T-helper 1 cell treated with Interleukin-12 subunit alpha and Interleukin-12 subunit beta and Interleukin-4 antibody, amounts not matched to agents 30 ng/mL and 1 ng/mL, for 36 hours (primary cell): ENCODE measurements around the gene A4GNT. TPM values are rescaled to one million over a fixed set of nuclear protein-coding genes. Genes with fewer than 3 reads are reported as not detected.
"Not testable (repeated sequence)": the region's sequence is repeated elsewhere in the genome, so short reads cannot be mapped to it uniquely, and the experiment has no call there.

Experiments
- intact Hi-C: fragments of 100-400 bp; cut with micrococcal nuclease; formaldehyde crosslinking; loops from one replicate; pipeline ENCODE4 v1.15.1; 2024
- total RNA-seq: library from RNA; stranded (reverse); gene quantifications from 2 replicates; pipeline ENCODE4 v1.2.3, GENCODE V29; 2022

The A4GNT gene
- total RNA-seq, 1 donor from 2014 or later, result not detected

GRCh38 chr3:138119423-138119766, 12.8 kb downstream of the A4GNT start:
- intact Hi-C loops, result loop anchor here (1.0 to 10.0 kb wide), 3 partner anchors 37 to 145 kb away; no protein-coding TSS in a partner anchor

DNA sequence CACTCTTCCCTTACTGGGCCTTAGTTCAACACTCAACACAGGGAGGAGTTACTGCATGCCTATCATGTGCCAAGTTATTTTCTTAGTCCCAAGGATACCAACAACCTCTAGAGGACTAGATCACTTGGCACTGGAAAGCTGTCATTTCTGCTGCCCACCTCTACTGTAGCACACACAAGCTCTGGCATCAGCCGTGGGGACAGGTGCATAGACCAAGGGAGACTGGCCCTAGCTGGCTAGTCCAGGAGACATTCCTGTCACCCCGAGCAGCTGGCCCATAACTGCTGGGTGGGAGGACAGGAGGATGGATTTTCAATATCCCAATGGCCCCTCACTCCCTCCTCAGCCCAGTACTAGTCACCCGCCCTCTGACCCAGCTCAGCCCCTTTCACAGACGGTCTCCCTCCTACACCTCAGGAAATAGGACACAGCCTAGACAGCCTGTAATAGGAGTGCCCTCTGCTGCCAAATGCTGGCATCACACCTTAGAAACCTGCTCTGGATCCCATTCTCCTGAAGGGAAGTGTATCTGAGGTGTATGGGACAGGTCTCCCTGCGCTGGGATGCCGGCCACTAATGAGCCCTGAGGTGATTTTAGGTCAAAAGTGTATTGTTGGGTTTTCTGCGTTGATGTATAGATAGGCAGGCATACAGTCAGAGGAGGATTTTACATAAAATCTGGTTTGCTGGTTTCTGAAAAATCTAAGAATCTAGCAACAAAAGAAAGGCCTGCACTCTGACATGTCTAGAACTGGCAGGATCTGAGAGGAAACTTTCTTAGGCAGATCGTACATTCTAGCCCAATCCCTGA, 13.4 kb downstream of the A4GNT start:
- intact Hi-C loops, result loop anchor here (1.0 to 10.0 kb wide), 3 partner anchors 37 to 144 kb away; no protein-coding TSS in a partner anchor

DNA sequence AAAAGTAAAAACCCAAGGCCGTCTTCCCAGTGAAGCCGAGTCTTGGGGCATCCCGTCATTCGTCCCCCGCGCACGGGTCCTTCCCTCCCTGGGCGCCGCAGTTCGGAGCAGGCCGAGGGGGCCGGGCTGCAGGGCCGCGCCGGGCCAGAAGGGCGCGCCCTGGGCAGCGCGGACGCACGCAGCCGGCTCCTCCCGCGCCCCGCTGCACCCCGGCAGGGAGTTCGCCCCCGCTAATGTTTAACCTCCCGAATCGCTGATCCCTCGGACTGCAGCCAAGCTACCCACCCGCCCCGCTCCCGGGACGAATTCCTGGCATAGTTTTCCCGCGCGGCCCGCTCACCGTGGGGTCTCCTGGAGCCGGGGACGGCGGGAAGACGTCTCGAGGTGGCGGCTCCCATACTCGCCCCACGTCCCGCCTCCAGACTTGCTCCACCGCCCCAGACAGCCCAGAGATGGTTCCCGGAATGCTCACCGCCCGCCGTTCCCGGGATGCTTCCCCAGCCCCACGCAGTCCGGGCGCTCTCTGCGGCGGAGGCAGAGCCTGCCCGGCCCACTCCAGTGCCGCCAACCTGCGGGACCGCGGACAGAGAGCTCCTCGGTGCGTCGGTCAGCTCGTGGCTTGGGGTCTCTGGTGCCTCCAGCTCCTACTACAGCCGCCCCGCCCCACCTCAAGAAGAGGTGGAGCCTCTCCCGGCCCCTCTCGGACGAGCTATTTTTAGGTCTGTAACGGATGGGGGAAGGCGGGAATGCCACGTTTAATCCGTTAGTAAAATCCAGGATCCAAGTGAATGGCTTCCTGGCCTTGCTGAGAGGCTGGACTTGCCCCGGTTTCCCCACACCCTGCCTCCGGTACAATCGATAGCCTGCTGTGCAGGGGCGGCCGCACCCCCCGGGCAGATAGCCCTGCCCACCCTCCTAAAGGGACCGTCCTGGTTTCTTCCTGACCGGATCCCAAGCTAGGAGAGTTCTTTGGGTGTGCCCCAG, 16.9 kb downstream of the A4GNT start, which contains the start of gene DZIP1L:
TSS of gene DZIP1L (minus strand) at position 621 of the 984 bp plus-strand sequence. CDS start 11,637 bp downstream, outside the sequence.
- intact Hi-C loops, result loop anchor here (5.0 to 10.0 kb wide), 2 partner anchors 33 to 140 kb away; no protein-coding TSS in a partner anchor

DNA sequence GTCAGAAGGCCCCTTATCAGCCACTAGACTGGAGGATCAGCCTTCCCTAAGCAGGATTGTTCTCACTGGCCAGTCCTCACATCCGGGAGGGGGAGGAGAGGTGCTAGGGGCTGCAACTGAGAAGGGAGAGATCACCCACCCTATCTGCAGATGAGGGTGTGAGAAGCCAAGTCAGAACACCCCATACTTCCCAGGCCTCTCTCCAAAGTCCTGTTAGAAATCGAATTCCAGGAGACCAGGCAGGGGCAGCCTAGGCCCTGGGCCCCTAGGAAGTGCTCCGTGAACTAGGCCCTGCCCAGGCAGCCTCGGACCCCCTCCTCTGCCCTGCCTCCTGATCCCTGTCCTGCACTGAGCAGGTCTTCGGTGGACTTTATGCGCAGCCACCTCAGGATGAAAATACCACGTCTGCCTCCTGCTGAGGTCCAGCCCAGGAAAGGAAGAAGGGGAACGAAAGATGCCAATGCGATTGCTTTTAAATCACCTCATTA, 17.7 kb downstream of the A4GNT start:
- intact Hi-C loops, result loop anchor here (10.0 kb wide), 1 partner anchor 140 kb away; no protein-coding TSS in a partner anchor

GRCh38 chr3:138113326-138113725, 18.9 kb downstream of the A4GNT start:
- intact Hi-C loops, result loop anchor here (10.0 kb wide), 1 partner anchor 139 kb away; no protein-coding TSS in a partner anchor

DNA sequence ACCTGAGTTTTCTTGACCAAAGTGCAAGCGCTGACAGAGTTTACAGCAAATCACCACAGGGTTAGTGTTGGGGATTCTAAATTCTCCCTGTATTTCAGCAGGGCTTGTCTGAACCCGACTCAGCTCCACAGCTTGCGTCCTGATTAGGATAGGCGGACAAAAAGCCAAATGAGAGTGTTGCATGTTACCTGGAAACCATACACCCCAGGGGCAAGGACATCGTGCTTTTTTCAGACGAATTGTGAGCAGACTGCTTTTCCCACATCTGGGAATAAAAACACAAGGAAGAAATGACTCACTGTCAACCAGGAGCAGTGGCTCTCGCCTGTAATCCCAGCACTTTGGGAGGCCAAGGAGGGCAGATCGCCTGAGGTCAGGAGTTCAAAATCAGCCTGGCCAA, 19.8 kb downstream of the A4GNT start:
- intact Hi-C loops, result loop anchor here (10.0 kb wide), 1 partner anchor 138 kb away; no protein-coding TSS in a partner anchor

GRCh38 chr3:138105598-138105997, 26.6 kb downstream of the A4GNT start:
- intact Hi-C loops, result no loop called here

- intact Hi-C loops, result no loop called here
Measured at GRCh38 chr3:138103466-138103865, 28.7 kb downstream of the A4GNT start.

- intact Hi-C loops, result not testable (repeated sequence)
Measured at GRCh38 chr3:138101351-138101940, 30.7 kb downstream of the A4GNT start.

DNA sequence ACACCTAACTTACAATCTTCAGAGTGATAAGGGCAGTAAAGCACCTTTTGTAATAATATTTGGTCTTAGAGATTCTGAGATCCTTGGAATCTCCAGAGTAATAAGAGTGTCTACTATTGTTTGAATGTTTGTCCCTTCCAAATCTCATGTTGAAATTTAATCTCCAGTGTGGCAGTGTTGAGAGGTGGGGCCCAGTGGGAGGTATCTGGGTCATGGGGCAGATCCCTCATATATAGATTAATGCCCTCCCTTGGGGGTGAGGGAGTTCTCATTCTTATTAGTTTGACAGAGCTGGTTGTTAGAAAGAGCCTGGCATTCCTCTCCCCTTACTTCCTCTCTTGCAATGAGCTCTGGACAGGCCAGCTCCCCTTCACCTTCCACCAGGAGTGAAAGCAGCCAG, 32.8 kb downstream of the A4GNT start:
- intact Hi-C loops, result no loop called here

- intact Hi-C loops, result no loop called here
Measured at GRCh38 chr3:138097192-138098172, 34.7 kb downstream of the A4GNT start.

DNA sequence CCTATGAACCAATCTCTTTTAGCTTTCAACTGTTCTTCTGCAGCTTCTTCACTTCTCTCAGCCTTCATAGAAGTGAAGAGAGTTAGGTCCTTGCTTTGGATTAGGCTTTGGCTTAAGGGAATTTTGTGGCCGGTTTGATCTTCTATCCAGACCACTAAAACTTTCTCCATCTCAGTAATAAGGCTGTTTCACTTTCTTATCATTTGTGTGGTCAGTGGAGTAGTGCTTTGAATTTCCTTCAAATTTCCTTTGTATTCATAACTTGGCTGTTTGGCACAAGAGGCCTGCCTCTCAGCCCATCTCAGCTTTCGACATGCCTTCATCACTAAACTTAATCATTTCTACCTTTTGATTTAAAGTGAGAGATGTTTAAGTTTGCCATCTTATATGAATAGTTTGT, 38.5 kb downstream of the A4GNT start:
- intact Hi-C loops, result no loop called here

DNA sequence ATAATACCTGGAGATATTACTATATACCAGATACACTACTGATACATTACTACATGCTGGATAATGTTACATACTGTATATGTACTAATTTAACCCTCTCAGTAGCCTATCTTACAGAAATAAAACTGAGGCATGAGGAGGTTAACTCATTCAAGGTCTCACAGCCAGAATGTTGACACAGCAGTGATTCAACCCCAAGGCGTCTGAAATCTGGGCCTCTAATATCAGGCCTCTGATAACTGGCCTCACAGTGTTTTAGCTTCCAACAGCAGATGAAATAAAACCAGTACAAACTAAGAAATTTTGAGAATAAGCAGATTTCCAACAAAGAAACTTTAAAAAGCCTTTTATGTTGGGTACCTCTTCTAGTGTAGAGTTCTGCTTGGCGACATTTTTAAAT, 40.2 kb downstream of the A4GNT start:
- intact Hi-C loops, result no loop called here

GRCh38 chr3:138089091-138089490, 43.1 kb downstream of the A4GNT start:
- intact Hi-C loops, result no loop called here

DNA sequence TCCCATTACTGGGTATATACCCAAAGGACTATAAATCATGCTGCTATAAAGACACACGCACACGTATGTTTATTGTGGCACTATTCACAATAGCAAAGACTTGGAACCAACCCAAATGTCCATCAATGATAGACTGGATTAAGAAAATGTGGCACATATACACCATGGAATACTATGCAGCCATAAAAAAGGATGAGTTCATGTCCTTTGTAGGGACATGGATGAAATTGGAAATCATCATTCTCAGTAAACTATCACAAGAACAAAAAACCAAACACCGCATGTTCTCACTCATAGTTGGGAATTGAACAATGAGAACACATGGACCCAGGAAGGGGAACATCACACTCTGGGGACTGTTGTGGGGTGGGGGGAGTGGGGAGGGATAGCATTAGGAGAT, 46.4 kb downstream of the A4GNT start:
- intact Hi-C loops, result not testable (repeated sequence)

DNA sequence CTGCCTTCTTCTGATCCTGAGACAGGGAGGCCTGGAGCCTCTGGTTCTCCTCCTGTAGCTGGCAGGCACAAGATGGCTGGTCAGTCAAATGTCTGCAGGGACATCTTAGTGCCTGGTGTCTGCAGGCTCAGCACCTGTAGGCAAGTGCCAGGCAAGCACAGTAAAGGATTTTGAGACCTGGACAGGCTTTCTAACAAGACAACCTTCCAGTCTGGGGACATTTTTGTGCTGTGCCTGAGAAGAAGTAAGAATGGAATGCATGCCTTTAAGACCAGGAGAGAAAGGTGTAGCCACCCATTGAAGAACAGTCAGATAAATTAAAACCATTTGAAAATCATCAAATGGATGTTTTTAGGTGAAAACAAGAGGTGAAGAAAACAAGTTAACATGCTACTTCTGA, 48.0 kb downstream of the A4GNT start:
- intact Hi-C loops, result loop anchor here (5.0 kb wide), 2 partner anchors 33 to 243 kb away; partner anchors contain the start of genes DZIP1L and NME9

GRCh38 chr3:138082992-138083386, 49.2 kb downstream of the A4GNT start:
- intact Hi-C loops, result loop anchor here (1.0 to 5.0 kb wide), 4 partner anchors 15 to 244 kb away; partner anchors contain the start of genes DBR1, DZIP1L and NME9

- intact Hi-C loops, result loop anchor here (1.0 to 5.0 kb wide), 4 partner anchors 14 to 245 kb away; partner anchors contain the start of genes DBR1, DZIP1L and NME9
Measured at GRCh38 chr3:138082085-138082991, 49.9 kb downstream of the A4GNT start.
